NCI-H128 (cell line): ENCODE results near the gene NFU1.
"Not testable (repeated sequence)": the region's sequence is repeated elsewhere in the genome, so short reads cannot be mapped to it uniquely, and the experiment has no call there.

Experiments used
- DNase-seq: peaks from one replicate; lab custom pipeline; 2025; ENCODE audit not compliant: unreplicated experiment; lab: John Stamatoyannopoulos, UW

The NFU1 gene

DNA sequence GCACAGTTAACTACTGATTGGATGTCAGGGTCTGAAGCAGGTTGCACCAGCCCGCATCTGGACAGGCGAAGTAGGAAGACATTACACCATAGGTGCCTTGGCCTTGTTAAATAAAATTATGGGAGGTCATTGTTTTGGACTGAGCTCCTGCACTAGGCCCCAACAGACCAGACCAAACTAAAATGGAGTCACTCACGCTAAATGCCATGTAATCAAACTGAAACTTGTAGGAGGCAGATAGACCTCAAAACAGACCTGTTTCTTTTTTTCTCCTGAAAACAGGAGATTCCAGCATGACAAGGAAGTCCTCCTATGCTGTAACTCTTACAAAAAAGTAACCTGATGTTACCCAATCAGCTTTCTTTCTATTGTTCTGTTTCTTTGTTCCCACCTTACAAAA lies 15.5 kb upstream of the NFU1 start:
- no peak for DNase-seq

DNA sequence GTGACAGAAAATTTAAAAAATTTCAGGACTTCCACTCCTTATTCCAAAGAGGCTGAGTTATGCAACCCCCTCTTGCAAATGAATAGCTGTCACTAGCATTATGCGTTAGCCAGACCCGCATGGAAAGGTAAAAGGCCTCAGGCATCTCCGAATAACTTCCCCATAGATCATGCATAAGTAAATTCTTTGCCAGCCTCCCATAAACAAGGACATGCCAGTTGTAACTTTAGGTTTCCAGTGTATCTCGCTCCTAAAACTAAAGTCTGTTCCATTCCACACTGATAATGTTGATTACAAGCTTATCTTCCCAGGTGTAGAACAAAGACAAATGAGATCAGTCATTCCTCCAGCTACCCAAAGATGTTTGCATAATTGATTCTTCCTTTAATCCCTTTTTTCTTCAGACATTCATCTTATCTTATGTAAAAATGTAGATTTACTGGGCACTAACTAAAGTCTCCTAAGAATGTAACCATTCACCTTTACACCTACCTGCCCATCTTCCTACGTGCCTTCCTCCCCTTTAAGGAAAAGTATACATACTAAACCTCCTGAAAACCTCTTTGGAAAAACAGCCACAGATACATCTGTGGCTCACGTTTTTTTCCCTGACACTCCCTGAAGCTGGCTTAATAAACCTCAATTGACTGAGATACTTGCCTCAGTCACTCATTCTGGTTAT lies 13.6 kb upstream of the NFU1 start:
- no peak for DNase-seq

DNA sequence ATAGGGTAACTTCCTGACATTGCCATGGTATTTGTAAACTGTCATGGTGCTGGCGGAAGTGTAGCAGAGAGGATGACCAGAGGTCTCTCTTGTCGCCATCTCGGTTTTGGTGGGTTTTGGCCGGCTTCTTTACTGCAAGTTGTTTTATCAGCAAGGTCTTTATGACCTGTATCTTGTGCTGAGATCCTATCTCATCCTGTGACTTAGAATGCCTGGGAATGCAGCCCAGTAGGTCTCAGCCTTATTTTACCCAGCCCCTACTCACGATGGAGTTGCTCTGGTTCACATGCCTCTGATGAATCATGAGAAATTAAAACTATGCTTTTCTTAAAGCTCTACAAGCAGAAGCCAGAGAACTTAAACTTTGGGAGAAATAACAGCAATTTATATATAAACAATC lies 12.7 kb upstream of the NFU1 start:
- no peak for DNase-seq

DNA sequence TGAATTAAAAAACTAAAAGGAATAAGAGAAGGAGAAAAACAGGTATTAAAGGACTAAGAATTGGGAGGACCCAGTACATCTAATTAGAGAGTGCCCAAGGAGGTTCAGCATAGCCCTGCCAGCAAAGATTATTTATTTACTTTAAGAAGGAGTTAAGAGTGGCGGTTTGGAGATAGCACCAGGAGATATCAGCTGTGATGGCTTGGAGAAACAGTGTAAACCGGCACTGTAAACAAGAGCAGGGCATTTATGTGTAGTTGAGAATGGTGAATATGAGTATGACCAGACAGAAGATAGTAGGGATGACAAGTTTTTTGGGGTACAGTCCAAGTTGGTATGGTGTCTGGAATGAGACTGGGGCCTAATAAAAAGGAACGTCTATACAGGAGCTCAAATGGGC lies 6.4 kb upstream of the NFU1 start:
- DNase-seq = not testable (repeated sequence)

DNA sequence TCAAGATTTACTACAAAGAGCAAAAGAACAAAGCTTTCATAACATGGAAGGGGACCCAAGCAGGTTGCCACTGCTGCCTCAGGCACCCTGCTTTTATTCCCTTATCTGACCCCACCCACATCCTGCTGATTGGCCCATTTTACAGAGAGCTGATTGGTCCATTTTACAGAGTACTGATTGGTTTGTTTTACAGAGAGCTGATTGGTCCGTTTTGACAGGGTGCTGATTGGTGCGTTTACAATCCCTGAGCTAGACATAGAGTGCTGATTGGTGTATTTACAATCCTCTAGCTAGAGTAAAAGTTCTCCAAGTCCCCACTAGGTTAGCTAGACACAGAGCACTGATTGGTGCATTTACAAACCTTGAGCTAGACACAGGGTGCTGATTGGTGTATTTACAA lies 2.3 kb upstream of the NFU1 start:
- DNase-seq = not testable (repeated sequence)

DNA sequence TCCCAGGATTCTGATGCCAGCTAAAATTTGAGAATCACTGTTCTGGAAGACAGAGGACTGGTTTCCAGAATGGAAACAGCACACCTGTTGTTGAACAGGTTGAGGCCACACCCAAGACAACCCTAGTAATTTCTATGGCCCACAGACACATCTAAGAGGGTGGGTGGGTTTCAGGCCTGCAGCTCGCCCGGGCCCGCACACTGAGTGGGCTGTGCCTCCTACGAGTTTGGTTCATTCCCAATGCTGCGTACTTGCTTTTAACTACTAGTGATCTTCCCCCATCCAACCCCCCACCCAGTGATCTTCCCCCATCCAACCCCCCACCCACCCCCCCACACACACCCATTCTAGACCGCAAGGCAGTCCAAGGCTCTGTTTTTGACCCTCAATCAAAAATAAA lies 1.3 kb upstream of the NFU1 start:
- no peak for DNase-seq

DNA sequence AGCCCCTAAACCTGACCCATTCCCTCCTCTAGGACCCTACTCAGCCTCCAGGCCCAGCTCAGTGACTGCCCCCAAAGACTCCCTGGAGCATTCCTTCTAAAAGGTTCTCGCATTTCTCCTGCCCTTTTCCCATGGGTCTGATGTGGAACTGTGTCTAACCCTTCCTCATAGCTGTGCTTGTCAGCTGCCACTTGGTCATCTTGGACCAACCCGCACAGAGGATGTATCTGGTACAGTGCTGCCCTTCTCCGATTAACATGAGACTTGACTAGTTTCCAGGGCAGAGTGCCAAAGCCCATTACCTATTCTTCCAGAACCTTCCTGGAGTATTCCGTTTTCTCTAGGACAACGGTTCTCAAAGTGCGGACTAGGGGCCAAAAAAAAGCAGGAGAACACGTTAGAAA lies 518 bp upstream of the NFU1 start:
- DNase-seq = no peak

DNA sequence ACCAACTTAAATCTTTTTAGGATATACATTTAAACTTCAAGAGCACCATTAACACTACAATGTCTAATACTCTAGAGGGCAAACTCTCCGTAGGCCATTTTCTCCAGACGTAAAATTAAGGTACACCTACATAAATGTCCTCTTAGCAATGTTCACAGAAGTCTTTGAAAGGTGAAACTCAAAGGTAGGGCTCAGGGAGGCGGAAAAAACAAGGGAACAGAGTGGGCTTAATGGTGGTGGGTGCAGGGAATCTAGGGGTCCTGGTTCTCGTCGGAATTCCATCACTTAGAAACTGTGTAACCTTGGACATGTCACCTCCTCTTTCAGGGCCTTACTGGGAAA lies 668 bp downstream of the NFU1 start:
- DNase-seq = no peak

DNA sequence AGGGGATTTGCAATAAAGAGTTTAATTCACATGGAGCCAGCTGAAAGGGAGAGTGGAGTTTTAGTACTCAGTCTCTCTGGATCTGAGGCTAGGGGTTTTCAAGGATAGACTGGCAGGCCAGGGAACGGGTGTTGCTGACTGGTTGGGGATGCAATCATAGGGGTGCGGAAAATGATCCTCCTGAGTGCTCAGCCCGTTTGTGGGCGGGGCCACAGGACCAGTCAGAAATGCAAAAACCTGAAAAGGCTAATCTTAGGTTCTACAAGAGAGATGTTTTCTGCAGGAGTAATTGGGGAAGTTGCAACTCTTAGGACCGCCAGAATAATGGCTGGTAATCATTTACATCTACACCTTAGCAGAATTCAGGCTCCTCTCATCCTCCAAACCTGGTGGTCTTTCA lies 2.5 kb downstream of the NFU1 start:
- DNase-seq = no peak

DNA sequence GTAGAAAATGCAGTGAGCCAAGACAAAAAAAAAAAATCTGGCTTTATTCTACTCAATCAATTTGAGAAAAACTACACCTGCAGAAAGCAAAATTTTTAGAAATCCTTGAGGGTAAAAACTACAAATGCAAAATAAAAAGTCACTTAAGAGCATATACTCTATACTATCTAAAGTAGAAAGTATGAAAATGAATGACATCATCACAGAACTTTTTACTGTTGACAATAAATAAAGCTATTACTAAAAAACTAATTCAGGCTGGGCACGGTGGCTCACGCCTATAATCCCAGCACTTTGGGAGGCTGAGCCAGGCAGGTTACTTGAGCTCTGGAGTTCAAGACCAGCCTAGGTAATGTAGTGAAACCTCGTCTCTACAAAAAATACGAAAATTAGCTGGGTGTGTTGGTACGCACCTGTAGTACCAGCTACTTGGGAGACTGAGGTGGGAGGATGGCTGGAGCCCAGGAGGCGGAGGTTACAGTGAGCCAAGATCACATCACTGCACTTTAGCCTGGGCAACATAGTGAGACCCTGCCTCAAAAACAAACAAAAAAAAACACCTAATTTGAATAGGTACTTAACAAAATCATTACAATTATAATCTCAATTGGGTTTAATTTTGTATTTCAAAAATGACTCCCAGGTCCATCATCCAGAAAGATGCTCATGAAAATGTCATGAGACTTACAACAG lies 7.6 kb downstream of the NFU1 start:
- DNase-seq = no peak

DNA sequence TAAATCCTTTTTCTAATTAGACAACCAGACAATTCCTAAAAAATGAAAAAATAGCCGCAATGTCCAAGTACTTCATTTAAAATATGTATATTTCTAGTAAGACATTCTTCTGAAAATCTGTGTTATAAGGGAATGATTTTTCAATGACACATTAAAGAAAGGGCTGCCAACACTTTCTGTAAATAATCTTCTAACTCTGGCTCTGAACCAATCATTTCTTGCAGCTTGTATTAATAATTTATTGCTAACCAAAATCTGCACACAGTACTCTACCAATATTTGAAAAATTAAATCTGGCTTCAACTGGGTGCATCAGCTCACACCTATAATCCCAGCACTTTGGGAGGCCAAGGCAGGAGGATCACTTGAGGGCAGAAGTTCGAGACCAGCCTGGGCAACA lies 8.3 kb downstream of the NFU1 start:
- DNase-seq = no peak

DNA sequence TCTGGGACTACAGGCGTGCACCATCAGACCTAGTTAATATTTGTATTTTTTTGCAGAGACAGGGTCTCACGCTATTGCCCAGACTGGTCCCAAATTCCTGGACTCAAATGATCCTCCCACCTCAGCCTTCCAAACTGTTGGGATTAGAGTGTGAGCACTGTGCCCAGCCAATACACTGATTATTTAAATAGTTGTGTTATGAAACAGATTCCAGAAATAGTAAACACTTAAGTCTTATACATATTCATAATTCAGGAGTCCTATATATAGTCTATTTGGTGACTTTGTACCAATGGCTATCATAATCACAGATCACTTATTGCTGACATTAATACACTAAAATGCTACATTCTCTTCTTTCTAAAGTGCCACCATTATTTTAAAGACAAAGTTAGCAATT lies 12.8 kb downstream of the NFU1 start:
- DNase-seq = no peak

DNA sequence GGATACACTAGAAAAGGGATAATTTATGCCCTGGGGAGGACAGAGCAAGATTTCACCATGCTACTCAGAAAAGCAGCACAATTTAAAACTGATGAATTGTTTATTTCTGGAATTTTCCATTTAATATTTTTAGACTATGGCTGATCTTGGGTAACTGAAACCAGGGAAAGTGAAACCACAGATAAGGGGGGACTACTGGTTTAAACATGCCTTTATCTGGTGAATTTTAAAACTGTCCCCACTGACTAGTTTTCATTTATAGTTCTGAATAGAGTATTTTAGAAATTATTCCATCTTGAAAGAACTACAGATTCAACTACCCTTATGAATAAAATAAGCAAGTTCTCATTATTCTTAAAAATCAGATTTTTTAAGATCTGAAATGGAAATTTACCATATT lies 15.0 kb downstream of the NFU1 start:
- no peak for DNase-seq

DNA sequence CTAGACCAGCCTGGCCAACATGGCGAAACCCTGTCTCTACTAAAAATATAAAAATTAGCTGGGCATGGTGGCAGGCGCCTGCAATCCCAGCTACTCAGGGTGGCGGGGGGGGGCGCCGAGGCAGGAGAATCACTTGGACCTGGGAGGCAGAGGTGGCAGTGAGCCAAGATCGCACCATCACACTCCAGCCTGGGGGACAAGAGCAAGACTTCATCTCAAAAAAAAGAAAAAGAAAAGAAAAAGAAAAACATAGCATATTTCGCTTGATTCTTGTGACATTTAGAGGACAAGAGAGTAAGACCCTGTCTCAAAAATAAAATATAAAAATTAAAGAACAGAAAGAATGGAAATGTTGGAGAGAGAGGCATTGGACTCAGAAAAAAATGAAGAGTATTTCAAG lies 18.1 kb downstream of the NFU1 start:
- not testable (repeated sequence) for DNase-seq

DNA sequence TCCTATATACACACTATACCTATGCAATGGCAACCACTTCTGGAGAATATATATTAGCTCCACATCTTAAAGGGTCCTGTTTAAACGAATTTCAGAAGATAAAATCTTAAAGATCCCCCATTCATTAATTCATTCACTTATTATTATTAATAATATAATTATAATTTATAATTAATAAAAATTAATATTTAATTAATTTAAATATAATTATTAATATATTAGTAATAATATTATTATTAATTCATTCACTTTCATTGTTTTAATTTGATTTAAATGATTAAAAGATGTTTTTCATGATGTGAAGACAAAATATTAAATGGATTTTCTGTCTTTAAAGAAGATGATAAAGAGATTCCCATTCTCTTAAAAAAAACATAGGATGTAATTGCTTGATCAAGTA lies 21.1 kb downstream of the NFU1 start:
- no peak for DNase-seq

DNA sequence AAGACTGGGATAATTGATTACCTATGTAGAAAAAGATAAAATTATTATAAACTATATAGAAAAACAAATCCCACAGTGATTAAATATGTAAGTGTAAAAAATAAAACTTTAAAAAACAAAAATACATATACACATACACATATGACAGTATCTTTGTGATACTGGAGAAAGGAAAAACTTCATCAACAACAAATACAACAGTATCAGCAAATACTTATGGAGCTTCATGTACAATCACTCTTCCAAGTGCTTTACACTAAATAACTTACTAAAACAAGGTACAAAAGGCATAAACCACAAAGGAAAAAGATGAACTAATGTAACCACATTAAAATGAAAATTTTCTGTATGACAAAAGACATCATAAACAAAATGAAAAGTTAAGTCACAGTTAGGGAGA lies 26.1 kb downstream of the NFU1 start:
- DNase-seq = no peak

DNA sequence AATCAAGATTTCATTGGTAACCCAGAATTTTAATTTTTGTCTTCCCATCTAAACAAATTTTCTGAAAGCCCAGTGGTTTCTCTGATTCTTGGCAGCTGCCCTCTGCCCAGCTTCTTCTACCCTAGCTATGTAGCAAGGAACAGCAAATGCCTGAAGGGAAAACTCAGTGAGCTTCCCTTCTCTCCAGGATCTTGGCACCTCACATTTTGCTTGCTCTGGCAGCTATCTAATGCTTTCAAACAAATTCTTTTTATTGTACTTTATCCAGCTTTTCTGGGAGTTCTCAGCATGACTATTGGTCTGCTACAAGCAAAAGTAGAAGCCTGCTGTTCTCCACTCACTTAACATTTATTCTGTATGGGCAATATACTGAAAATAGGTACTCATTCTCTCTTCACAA lies 31.9 kb downstream of the NFU1 start:
- no peak for DNase-seq

DNA sequence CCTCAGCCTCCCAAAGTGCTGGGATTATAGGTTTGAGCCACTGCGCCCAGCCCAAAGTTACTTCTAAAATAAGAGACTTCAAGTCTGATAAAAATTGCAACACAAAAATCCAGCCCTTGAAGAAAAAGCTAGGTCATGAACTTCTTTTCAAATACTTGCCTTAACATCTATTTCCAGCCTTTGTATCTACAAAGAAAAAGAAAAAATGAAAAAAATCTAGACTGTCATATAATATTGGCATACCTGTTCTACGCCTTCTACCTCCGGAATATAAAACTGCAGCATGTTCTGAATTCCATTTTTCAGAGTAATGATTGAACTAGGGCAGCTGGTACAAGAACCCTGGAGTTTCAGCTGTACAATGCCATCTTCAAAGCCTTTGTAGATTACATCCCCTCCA lies 37.1 kb downstream of the NFU1 start:
- DNase-seq = no peak

DNA sequence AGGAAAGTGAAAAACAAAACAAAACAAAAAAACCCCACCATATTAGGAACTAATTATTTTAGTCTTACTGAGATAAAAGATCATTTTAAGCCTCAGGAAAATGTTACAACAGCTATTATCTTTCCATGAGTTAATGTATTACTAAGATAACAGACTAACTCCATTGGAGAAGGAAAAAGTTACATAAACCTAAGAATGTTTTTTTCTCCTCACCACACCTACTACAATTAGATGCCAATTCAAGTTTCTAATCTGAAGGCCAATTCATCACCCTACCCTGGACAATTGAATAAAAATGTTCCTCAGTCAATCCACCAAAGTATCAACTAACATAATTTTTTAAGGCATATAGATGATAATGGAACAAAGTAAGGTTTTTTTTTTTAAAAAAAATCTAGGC lies 40.0 kb downstream of the NFU1 start:
- DNase-seq = no peak

DNA sequence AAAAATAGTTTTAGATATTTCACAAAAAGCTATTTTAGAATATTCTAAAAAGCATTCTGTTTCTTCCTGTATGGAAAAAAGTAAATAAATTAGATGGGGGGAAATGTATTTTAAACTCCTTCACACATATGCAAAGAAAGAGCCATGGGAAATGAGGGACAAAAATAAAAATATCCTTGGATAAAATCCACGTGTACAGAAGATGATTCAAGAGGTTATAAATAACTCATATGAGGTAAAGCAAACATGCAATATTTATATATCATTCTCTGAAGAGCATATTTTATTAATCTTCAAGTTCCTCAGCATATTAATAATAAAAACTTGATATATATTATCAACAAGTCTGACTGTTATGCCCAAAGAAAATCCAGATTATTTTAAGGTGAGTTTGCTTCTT lies 41.4 kb downstream of the NFU1 start:
- no peak for DNase-seq

DNA sequence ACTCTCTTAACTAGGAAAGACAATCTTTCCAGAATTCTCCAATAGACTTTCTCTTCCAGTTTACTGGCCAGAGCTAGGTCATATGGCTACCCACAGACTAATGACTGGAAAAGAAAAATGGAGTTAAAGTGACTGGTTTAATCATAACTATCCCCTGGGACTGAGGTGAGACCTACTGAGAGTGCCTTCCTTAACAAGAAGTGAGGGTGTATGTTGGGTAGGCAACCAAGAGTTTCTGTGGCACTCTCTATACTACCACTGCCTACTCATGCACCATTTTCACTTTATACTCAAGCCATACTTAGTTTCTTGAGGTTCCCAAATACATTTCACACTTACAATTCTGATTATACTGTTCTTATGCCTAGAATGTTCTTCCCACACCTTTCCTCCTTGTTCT lies 43.3 kb downstream of the NFU1 start:
- no peak for DNase-seq

DNA sequence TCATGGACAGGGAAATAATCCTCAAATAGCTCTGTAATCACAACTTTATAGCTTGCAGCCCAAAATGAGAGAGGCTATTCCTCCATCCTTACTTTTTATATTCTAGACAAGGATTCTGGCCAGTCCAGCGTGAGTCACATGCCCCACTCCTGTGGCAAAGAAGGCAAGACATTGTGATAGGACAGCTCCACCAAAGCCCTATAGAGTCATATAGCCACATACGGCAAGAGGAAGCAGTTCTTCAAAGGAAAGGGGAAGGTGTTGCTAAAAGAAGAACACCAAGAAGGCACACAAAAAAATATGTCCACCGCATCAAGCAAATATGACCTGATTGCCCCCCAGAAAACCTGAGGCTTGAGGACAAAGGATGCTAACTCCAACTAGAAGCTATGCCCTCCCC lies 46.8 kb downstream of the NFU1 start:
- DNase-seq = no peak

DNA sequence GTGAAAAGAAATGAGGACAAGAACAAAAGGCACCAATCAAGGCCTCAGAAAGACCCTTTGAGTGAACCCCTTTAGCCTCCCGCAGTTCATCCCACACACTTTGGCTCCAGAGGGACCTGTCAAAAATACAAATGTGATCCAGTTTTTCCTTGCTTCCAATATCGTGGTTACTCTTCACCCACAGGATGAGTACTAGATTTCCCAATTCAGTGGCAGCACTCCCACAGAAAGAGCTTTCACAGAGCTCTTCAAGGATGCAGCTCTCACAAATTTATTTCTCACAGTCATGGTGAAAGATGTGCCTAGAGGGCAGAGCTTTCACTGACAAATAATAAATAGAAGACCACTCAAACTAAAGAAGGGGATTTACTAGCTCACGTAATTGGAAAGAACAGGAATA lies 47.2 kb downstream of the NFU1 start:
- no peak for DNase-seq
